ENCODE measurements around the gene PABPN1L. TPM values are rescaled to one million over a fixed set of nuclear protein-coding genes. Genes with fewer than 3 reads are reported as not detected.

PABPN1L gene
- total RNA-seq, 4 donors from 2014 or later: not detected

DNA sequence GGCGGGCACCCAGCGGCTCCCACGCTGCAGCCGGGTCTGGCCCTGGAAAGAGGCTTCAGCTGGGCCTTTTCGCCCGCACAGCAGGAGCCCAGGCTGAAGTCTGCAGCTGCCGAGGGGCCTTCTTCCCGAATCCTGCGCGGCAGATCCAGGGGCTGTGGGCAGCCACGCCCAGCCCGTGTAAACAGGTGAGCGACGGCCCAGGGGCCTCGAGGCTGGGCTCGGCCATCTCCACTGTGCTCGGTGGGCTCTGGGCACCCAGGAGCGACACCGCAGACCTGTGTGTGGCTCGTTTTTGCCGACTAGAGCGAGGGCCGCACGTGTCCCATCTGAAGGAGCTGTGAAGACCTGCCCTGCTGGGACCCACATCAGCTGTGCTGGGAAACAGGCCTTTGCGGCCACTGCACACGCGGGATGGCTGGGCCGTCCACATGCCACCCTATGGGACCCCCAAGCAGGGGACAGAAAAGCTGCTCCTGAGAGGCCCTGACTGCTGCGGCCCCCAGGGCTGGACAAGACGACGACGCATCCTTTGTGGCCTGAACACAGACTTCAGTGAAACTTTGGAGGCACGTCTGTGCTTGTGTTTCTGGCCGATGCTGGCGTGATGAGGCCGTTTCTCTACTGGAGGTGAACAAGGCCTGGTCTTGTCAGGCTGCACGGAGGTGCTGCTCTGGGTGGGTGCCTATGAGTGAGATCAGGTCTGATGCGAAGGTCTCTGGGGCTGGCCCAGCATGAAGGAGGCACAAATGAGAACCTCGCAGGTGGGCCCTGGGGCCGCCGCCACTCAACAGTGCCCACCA is 49.5 kb downstream of the PABPN1L start:
- intact Hi-C loops (cut with DNase I): loop anchor here (10.0 kb wide), 1 partner anchor 358 kb away; the partner anchor contains the start of gene CDH15
- H3K27me3 ChIP-seq: no peaks in the 10 kb centered on the region
- H3K27ac ChIP-seq (replicated peaks in 1 of 4): no peak overlapping the region
- WGBS: 91% methylated on average over 21 of the region's 41 CpGs
- H3K4me3 ChIP-seq: no peak overlapping the region
- TF ChIP-seq POLR2AphosphoS5 (IDR thresholded peaks at IDR 0.05): no peak
- no peaks in the 10 kb centered on the region for H3K9me3 ChIP-seq
- peaks cover 3 to 20% (median 16%) of the 10 kb centered on the region in 4 donors for H3K36me3 ChIP-seq
- no peak for DNase-seq (ENCODE audit: extremely low spot score)
- H3K4me1 ChIP-seq: peaks cover 10 to 17% (median 17%) of the 10 kb centered on the region in 4 donors

DNA sequence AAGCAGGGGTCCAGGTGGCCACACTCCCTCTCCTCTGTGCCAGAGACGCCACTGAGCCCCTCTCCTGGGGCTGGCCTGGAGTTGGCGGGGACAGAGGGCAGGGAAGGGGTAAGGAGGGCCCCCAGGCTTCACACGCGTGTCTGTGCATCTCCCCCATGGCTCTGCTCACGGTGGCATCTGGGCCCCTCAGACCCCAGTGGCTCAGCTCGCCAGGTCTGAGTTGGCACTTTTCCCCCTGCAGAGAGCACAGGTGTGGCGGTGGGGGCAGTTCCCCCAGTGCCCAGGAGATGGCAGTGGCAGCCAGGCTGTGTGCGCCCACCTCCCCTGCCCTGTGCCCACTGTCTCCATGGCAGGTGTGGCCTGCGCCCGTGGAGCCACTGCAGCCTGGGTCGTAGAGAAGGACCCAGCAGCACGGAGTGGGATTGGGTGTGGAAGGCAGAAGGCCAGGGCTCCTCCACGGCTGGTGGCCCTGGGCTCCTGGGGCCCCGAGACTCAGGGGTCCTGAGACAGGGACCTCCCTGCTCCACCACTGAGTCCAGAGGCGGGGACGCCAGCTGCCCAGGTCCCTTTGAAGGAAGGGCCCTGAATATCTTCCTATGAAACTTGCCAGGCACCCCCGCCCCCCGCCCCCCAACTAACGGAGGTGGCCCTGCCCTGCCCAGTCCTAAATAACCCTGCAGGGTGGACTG is 50.4 kb downstream of the PABPN1L start:
- H3K27ac ChIP-seq (replicated peaks in 1 of 4): no peak overlapping the region
- no peak overlapping the region for H3K4me3 ChIP-seq
- TF ChIP-seq, protein P1, sequence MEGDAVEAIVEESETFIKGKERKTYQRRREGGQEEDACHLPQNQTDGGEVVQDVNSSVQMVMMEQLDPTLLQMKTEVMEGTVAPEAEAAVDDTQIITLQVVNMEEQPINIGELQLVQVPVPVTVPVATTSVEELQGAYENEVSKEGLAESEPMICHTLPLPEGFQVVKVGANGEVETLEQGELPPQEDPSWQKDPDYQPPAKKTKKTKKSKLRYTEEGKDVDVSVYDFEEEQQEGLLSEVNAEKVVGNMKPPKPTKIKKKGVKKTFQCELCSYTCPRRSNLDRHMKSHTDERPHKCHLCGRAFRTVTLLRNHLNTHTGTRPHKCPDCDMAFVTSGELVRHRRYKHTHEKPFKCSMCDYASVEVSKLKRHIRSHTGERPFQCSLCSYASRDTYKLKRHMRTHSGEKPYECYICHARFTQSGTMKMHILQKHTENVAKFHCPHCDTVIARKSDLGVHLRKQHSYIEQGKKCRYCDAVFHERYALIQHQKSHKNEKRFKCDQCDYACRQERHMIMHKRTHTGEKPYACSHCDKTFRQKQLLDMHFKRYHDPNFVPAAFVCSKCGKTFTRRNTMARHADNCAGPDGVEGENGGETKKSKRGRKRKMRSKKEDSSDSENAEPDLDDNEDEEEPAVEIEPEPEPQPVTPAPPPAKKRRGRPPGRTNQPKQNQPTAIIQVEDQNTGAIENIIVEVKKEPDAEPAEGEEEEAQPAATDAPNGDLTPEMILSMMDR (IDR thresholded peaks at IDR 0.05): peak; percentile 46 to 65 (median 51)
- no peak for TF ChIP-seq POLR2AphosphoS5 (IDR thresholded peaks at IDR 0.05)
- no peak for TF ChIP-seq POLR2A (IDR thresholded peaks at IDR 0.05; ENCODE audit: low read depth)
- WGBS: 41% methylated on average over 15 of the region's 19 CpGs
- no peak for DNase-seq (ENCODE audit: extremely low spot score)
- peaks cover 10 to 24% (median 23%) of the 10 kb centered on the region in 4 donors for H3K4me1 ChIP-seq
- intact Hi-C loops (cut with DNase I): loop anchor here (10.0 kb wide), 1 partner anchor 359 kb away; the partner anchor contains the start of gene CDH15
- H3K9me3 ChIP-seq: no peaks in the 10 kb centered on the region
- no peaks in the 10 kb centered on the region for H3K27me3 ChIP-seq
- peaks cover 0 to 12% (median 7%) of the 10 kb centered on the region in 4 donors for H3K36me3 ChIP-seq

DNA sequence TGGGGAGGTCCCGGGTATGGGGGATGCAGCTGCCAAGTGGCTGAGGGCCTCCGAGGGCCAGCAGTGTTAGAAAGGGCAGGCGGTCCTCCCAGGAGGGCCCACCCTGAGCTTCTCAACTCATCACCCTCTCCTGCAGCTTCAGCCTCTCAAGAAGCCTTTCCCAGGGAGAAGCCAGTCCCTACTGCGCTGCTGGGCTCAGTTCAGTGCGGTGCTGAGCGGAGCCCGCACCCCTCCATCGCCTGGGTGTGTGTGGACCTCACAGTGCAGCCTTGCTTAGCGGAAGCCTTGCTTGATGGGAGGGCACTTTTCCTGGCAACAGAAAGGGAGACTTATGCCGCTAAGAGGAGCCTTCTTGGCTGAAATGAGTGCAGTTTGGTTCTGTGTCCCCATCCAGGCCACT is 51.2 kb downstream of the PABPN1L start:
- WGBS: 88% methylated on average over 8 of the region's 10 CpGs
- intact Hi-C loops (cut with DNase I): loop anchor here (10.0 kb wide), 1 partner anchor 360 kb away; the partner anchor contains the start of gene CDH15

GRCh38 chr16:88814144-88814502 is 52.3 kb downstream of the PABPN1L start:
- Histone ChIP-seq H3K4me1 (peaks cover 26 to 42% (median 40%) of the 10 kb centered on the region in 4 donors), H3K27me3 (no peaks in the 10 kb centered on the region), H3K27ac (replicated peaks in 1 of 4) (no peak overlapping the region), H3K36me3 (peaks cover 0 to 19% (median 9%) of the 10 kb centered on the region in 4 donors), H3K9me3 (no peaks in the 10 kb centered on the region), H3K4me3 (no peak overlapping the region)
- intact Hi-C loops (cut with DNase I): loop anchor here (10.0 kb wide), 1 partner anchor 361 kb away; the partner anchor contains the start of gene CDH15
- no peak for DNase-seq (ENCODE audit: extremely low spot score)
- no peak for TF ChIP-seq POLR2A (IDR thresholded peaks at IDR 0.05; ENCODE audit: low read depth)
- 83% methylated on average over 13 of the region's 13 CpGs for WGBS

More for the DNA sequence above, 51.2 kb downstream of the PABPN1L start:
- no peak for TF ChIP-seq EP300 (IDR thresholded peaks at IDR 0.05)
- TF ChIP-seq, protein P1 (IDR thresholded peaks at IDR 0.05): no peak
- TF ChIP-seq POLR2A (IDR thresholded peaks at IDR 0.05; ENCODE audit: low read depth): no peak
- no peak for TF ChIP-seq POLR2AphosphoS5 (IDR thresholded peaks at IDR 0.05)
- Histone ChIP-seq H3K27me3 (no peaks in the 10 kb centered on the region), H3K4me1 (peaks cover 19 to 32% (median 31%) of the 10 kb centered on the region in 4 donors), H3K36me3 (peaks cover 0 to 8% (median 2%) of the 10 kb centered on the region in 4 donors), H3K27ac (replicated peaks in 1 of 4) (no peak overlapping the region), H3K4me3 (no peak overlapping the region), H3K9me3 (no peaks in the 10 kb centered on the region)
- no peak for DNase-seq (ENCODE audit: extremely low spot score)

Other genes with a start within 250 kb of the PABPN1L start
- not detected for gene IL17C, start 228.1 kb downstream of the PABPN1L start, total RNA-seq
- gene CYBA, start 215.6 kb downstream of the PABPN1L start, total RNA-seq: 100 to 1,000 TPM in 2 of 4 donors, 10 to 100 TPM in 2; 46.5 to 156 (median 99.2) TPM
- 10 to 100 TPM; 27.0 to 32.4 (median 29.3) TPM for gene MVD, start 203.6 kb downstream of the PABPN1L start, total RNA-seq
- under 1 TPM; 0.26 to 0.83 (median 0.59) TPM for gene SNAI3, start 180.2 kb downstream of the PABPN1L start, total RNA-seq
- gene RNF166, start 160.3 kb downstream of the PABPN1L start, total RNA-seq: 10 to 100 TPM; 23.3 to 33.5 (median 27.5) TPM
- gene CTU2, start 160.2 kb downstream of the PABPN1L start, total RNA-seq: 10 to 100 TPM in 2 of 4 donors, 1 to 10 TPM in 2; 8.9 to 14.7 (median 10.3) TPM
- 100 to 1,000 TPM; 140 to 298 (median 182) TPM for gene PIEZO1, start 81.4 kb downstream of the PABPN1L start, total RNA-seq
- gene CDT1, start 62.9 kb downstream of the PABPN1L start, total RNA-seq: 1 to 10 TPM in 1 of 4 donors, under 1 TPM in 2, not detected in 1; 0.17 to 1.4 (median 0.34) TPM
- gene APRT, start 54.7 kb downstream of the PABPN1L start, total RNA-seq: 100 to 1,000 TPM in 2 of 4 donors, 10 to 100 TPM in 2; 60.6 to 141 (median 98.6) TPM
- gene GALNS, start 9.7 kb downstream of the PABPN1L start, total RNA-seq: 10 to 100 TPM in 3 of 4 donors, 1 to 10 TPM in 1; 9.5 to 19.1 (median 11.0) TPM
- 10 to 100 TPM; 22.9 to 35.8 (median 29.6) TPM for gene TRAPPC2L, start 9.5 kb downstream of the PABPN1L start, total RNA-seq
- 10 to 100 TPM in 1 of 4 donors, 1 to 10 TPM in 3; 2.0 to 10.4 (median 3.5) TPM for gene CBFA2T3, start 110.5 kb upstream of the PABPN1L start, total RNA-seq
- 10 to 100 TPM; 23.5 to 29.8 (median 27.2) TPM for gene ACSF3, start 227.2 kb upstream of the PABPN1L start, total RNA-seq

All from esophagus muscularis mucosa (tissue), 4 donors.